Endothelial cell of umbilical vein (primary cell): ENCODE data around the gene PHAF1. TPM values are rescaled to one million over a fixed set of nuclear protein-coding genes. Genes with fewer than 3 reads are reported as not detected.

Source experiments
- BruUV-seq: library from RNA; stranded (reverse); fragments of 400-500 nt; replicated peaks from 2 replicates; lab custom pipeline; 2021; lab: Mats Ljungman, UMichigan
- CTCF ChIA-PET: fragments of 300-600, 350-600 bp; sonication (Branson Sonifier 250); formaldehyde crosslinking; loops from one replicate; lab custom pipeline; 2021; ENCODE audit warnings: antibody characterized with exemption, inconsistent platforms; lab: Charles Lee
- POLR2A ChIA-PET: fragments of 300-600, 350-600 bp; sonication (Branson Sonifier 250); formaldehyde crosslinking; loops from one replicate; lab custom pipeline; 2021; ENCODE audit warnings: antibody characterized with exemption, inconsistent platforms; lab: Charles Lee
- DNase-seq: peaks from one replicate; pipeline ENCODE4 v3.0.0-alpha.2; 2011; ENCODE audit warnings: low read depth, low spot score
- FAIRE-seq: peaks from 2 replicates; lab custom pipeline; 2011; peaks lifted over from hg19 to GRCh38; lab: Jason Lieb, UNC
- H2AFZ ChIP-seq: 2 replicates; pipeline ENCODE4 v1.6.0; 2012; ENCODE audit warnings: low read depth, low read length, control low read depth, inconsistent platforms
- H3K27ac ChIP-seq: 2 replicates; pipeline ENCODE4 v1.5.1; 2011; ENCODE audit warnings: low read depth, mild to moderate bottlenecking, control low read depth, low read length, moderate library complexity; ENCODE audit not compliant: insufficient read depth
- H3K27me3 ChIP-seq, 2 experiments: 2 replicates each; pipeline versions ENCODE4 v1.6.0 to v1.6.1; 2011; ENCODE audit warnings: low read length in 2 of 2, mixed read lengths in 1 of 2; ENCODE audit not compliant: control insufficient read depth in 2 of 2, insufficient read depth in 2 of 2
- H3K36me3 ChIP-seq, 2 experiments: 2 replicates in 1 of 2; 3 replicates in 1 of 2; pipeline ENCODE4 v1.5.1; 2011; ENCODE audit warnings: low read length in 2 of 2, mild to moderate bottlenecking in 1 of 2, moderate library complexity in 1 of 2; ENCODE audit not compliant: control insufficient read depth in 2 of 2, insufficient read depth in 2 of 2; ENCODE audit errors: extremely low read depth in 1 of 2
- H3K4me1 ChIP-seq: 3 replicates; pipeline ENCODE4 v1.5.1; 2011; ENCODE audit warnings: mild to moderate bottlenecking, low read length; ENCODE audit not compliant: control insufficient read depth, insufficient read depth; ENCODE audit errors: extremely low read depth
- H3K4me2 ChIP-seq: 2 replicates; pipeline ENCODE4 v1.6.1; 2011; ENCODE audit warnings: low read length, control low read depth, mixed read lengths; ENCODE audit not compliant: insufficient read depth
- H3K4me3 ChIP-seq, 3 experiments: fragments of 200-600 bp in 1 of 3; sonication (generic), shearing (Covaris generic) in 1 of 3; replicated peaks in 1 of 3; 2 replicates each; pipeline ENCODE4 v1.5.1; 2011 to 2016; ENCODE audit warnings: control low read depth in 3 of 3, low read length in 3 of 3, mild to moderate bottlenecking in 2 of 3, inconsistent platforms in 1 of 3, low read depth in 1 of 3, moderate library complexity in 1 of 3; ENCODE audit not compliant: insufficient read depth in 1 of 3
- H3K79me2 ChIP-seq: 2 replicates; pipeline ENCODE4 v1.6.0; 2012; ENCODE audit warnings: low read length, inconsistent platforms; ENCODE audit not compliant: control insufficient read depth, insufficient read depth
- H3K9ac ChIP-seq: replicated peaks from 2 replicates; pipeline ENCODE3; 2011; ENCODE audit warnings: low read length, control low read depth; ENCODE audit not compliant: insufficient read depth; ENCODE audit errors: extremely low read depth
- H3K9me1 ChIP-seq: replicated peaks from 3 replicates; pipeline ENCODE4 v1.6.0; 2011; ENCODE audit warnings: mild to moderate bottlenecking, low read length; ENCODE audit not compliant: control insufficient read depth, insufficient read depth; ENCODE audit errors: extremely low read depth
- H3K9me3 ChIP-seq: replicated peaks from 2 replicates; pipeline ENCODE4 v1.5.1; 2012; ENCODE audit warnings: low read length, inconsistent platforms; ENCODE audit not compliant: control insufficient read depth, insufficient read depth
- H4K20me1 ChIP-seq: replicated peaks from 2 replicates; pipeline ENCODE3; 2011; ENCODE audit warnings: mild to moderate bottlenecking, low read length; ENCODE audit not compliant: control insufficient read depth, insufficient read depth; ENCODE audit errors: extremely low read depth
- CTCF ChIP-seq, 2 donors: IDR thresholded peaks; 1 replicate in 1 of 2; 2 replicates in 1 of 2; pipeline ENCODE4 v1.5.1; 2011; ENCODE audit warnings: low read length in 2 of 2, mild to moderate bottlenecking in 2 of 2, moderate library complexity in 2 of 2, control low read depth in 1 of 2, inconsistent platforms in 1 of 2, low read depth in 1 of 2; ENCODE audit not compliant: insufficient read depth in 1 of 2; ENCODE audit errors: extremely low read depth in 1 of 2
- EZH2 ChIP-seq: IDR thresholded peaks from 2 replicates; pipeline ENCODE4 v1.6.1; 2012; ENCODE audit warnings: borderline replicate concordance, low read depth, mild to moderate bottlenecking, moderate library complexity, low read length, inconsistent platforms; ENCODE audit not compliant: severe bottlenecking
- FOS ChIP-seq: IDR thresholded peaks from 2 replicates; pipeline ENCODE4 v1.6.1; 2011; ENCODE audit warnings: mild to moderate bottlenecking, low read length, moderate library complexity, borderline replicate concordance; ENCODE audit not compliant: insufficient read depth
- GATA2 ChIP-seq: IDR thresholded peaks from 2 replicates; pipeline ENCODE4 v1.7.0; 2011; ENCODE audit warnings: low read depth, mild to moderate bottlenecking, moderate library complexity, mixed read lengths, low read length; ENCODE audit not compliant: insufficient read length, insufficient read depth
- JUN ChIP-seq: IDR thresholded peaks from 2 replicates; pipeline ENCODE4 v1.6.1; 2011; ENCODE audit warnings: borderline replicate concordance, low read depth; ENCODE audit not compliant: insufficient read length, insufficient read depth
- MAX ChIP-seq: IDR thresholded peaks from 2 replicates; pipeline ENCODE4 v1.6.1; 2011; ENCODE audit not compliant: insufficient read depth, insufficient read length
- MYC ChIP-seq: IDR thresholded peaks from one replicate; pipeline ENCODE4 v1.6.1; 2011; ENCODE audit warnings: mild to moderate bottlenecking, low read depth, low read length
- POLR2A ChIP-seq: IDR thresholded peaks from 2 replicates; pipeline ENCODE4 v1.6.1; 2012; ENCODE audit warnings: low read depth, mild to moderate bottlenecking, control low read depth, low read length
- POLR2AphosphoS5 ChIP-seq: IDR thresholded peaks from 2 replicates; pipeline ENCODE4 v1.6.1; 2012; ENCODE audit warnings: low read depth, mild to moderate bottlenecking, control low read depth, low read length, moderate library complexity; ENCODE audit not compliant: insufficient read depth
- dilution Hi-C: fragments of 300-500 bp; cut with MboI; formaldehyde crosslinking; loops from one replicate; pipeline ENCODE4 v1.15.0; 2019; ENCODE audit warnings: low sequenced_read_pairs; ENCODE audit not compliant: extremely low pct_ligation_motif_present
- intact Hi-C: fragments of 100-400 bp; cut with micrococcal nuclease; formaldehyde crosslinking; loops from one replicate; pipeline ENCODE4 v1.10.0; 2022
- polyA plus RNA-seq, 4 experiments: library from polyadenylated mRNA; depleted of rRNA in 3 of 4; stranded (reverse) in 3 of 4; unstranded in 1 of 4; fragments of >200 nt; gene quantifications; 2 replicates each; pipeline versions ENCODE4 v1.2.1 to v1.2.3, GENCODE V29; 2011 to 2012; ENCODE audit warnings: missing spikeins in 1 of 4
- total RNA-seq: library from RNA; stranded (reverse); gene quantifications from 2 replicates; pipeline ENCODE4 v1.2.3, GENCODE V29; 2021

PHAF1 gene
- total and polyA plus RNA-seq, 2 donors (not counting 3 experiments of a cell fraction or from before 2014, with no cell fraction given), result 18.5 to 21.9 TPM

GRCh38 chr16:67197704-67198103, 88.0 kb downstream of the PHAF1 start:
- no peaks in the 10 kb centered on the region for H3K9me1 ChIP-seq
- no peak overlapping the region for H3K4me3 ChIP-seq
- TF ChIP-seq EZH2 (no peak), MAX (no peak), JUN (no peak), POLR2A (no peak), FOS (no peak), GATA2 (no peak), MYC (no peak), CTCF (IDR thresholded peaks at IDR 0.05; ENCODE audit: extremely low read depth in 1 of 2, insufficient read depth in 1 of 2, low read depth in 1 of 2, low read length in 2 of 2) (no peak), POLR2AphosphoS5 (no peak)
- DNase-seq (no peak), FAIRE-seq (no peak)
- ChIA-PET CTCF (interaction anchor here (0.6 to 2.4 kb wide), 39 partner anchors 8 to 245 kb away, joined by 3 to 15 read pairs (median 5); partner anchors contain the start of genes CES3, EXOC3L1, FBXL8 and FHOD1), POLR2A (interaction anchor here (1.2 to 1.7 kb wide), 2 partner anchors 19 to 50 kb away, joined by 3 to 6 read pairs; partner anchors contain the start of gene FHOD1)
- H3K79me2 ChIP-seq, result peaks cover 40% of the 10 kb centered on the region
- peaks cover 19 to 58% of the 10 kb centered on the region in 2 experiments for H3K36me3 ChIP-seq
- H3K4me1 ChIP-seq, result peaks cover 17% of the 10 kb centered on the region
- intact Hi-C loops, result loop anchor here (1.0 to 10.0 kb wide), 3 partner anchors 19 to 197 kb away; partner anchors contain the start of genes FHOD1 and TPPP3
- no peaks in the 10 kb centered on the region for H3K9me3 ChIP-seq
- BruUV-seq, result no TSS peak
- H3K4me2 ChIP-seq, result no peak overlapping the region
- no peak overlapping the region for H2AFZ ChIP-seq
- no peak overlapping the region for H3K27ac ChIP-seq
- no peak overlapping the region for H3K9ac ChIP-seq
- no peaks in the 10 kb centered on the region for H4K20me1 ChIP-seq
- dilution Hi-C loops, result no loop called here
- H3K27me3 ChIP-seq, result no peaks in the 10 kb centered on the region

Other genes with a start within 250 kb of the PHAF1 start
- gene PDP2, start 229.4 kb upstream of the PHAF1 start, total RNA-seq, result 9.3 and 9.5 TPM in 2 replicates
- gene PDP2, start 229.4 kb upstream of the PHAF1 start, polyA plus RNA-seq, result 4.1 and 4.4 TPM in 2 replicates
- not detected in 2 replicates for gene CDH16, start 191.1 kb upstream of the PHAF1 start, total RNA-seq
- gene CDH16, start 191.1 kb upstream of the PHAF1 start, polyA plus RNA-seq, result not detected in 2 replicates
- gene RRAD, start 184.4 kb upstream of the PHAF1 start, total RNA-seq, result 0.22 and 0.46 TPM in 2 replicates
- 0.48 and 0.60 TPM in 2 replicates for gene RRAD, start 184.4 kb upstream of the PHAF1 start, polyA plus RNA-seq
- 78.7 and 85.2 TPM in 2 replicates for gene CIAO2B, start 175.5 kb upstream of the PHAF1 start, total RNA-seq
- 314 and 423 TPM in 2 replicates for gene CIAO2B, start 175.5 kb upstream of the PHAF1 start, polyA plus RNA-seq
- 24.5 and 28.8 TPM in 2 replicates for gene CES2, start 174.4 kb upstream of the PHAF1 start, total RNA-seq
- 19.1 and 19.6 TPM in 2 replicates for gene CES2, start 174.4 kb upstream of the PHAF1 start, polyA plus RNA-seq
- gene CES3, start 148.7 kb upstream of the PHAF1 start, total RNA-seq, result not detected in 2 replicates
- 0.10 and 0.13 TPM in 2 replicates for gene CES3, start 148.7 kb upstream of the PHAF1 start, polyA plus RNA-seq
- gene CES4A, start 121.4 kb upstream of the PHAF1 start, total RNA-seq, result 3.9 and 5.4 TPM in 2 replicates
- 13.3 and 16.4 TPM in 2 replicates for gene CES4A, start 121.4 kb upstream of the PHAF1 start, polyA plus RNA-seq
- 103 and 113 TPM in 2 replicates for gene CBFB, start 80.8 kb upstream of the PHAF1 start, total RNA-seq
- gene CBFB, start 80.8 kb upstream of the PHAF1 start, polyA plus RNA-seq, result 22.0 and 27.8 TPM in 2 replicates
- 1.6 and 4.0 TPM in 2 replicates for gene B3GNT9, start 41.1 kb downstream of the PHAF1 start, total RNA-seq
- gene B3GNT9, start 41.1 kb downstream of the PHAF1 start, polyA plus RNA-seq, result 6.4 and 6.8 TPM in 2 replicates
- 15.2 and 17.4 TPM in 2 replicates for gene TRADD, start 50.0 kb downstream of the PHAF1 start, total RNA-seq
- gene TRADD, start 50.0 kb downstream of the PHAF1 start, polyA plus RNA-seq, result 22.6 and 23.3 TPM in 2 replicates
- 5.4 and 7.0 TPM in 2 replicates for gene FBXL8, start 50.0 kb downstream of the PHAF1 start, total RNA-seq
- gene FBXL8, start 50.0 kb downstream of the PHAF1 start, polyA plus RNA-seq, result 7.4 and 12.8 TPM in 2 replicates
- gene HSF4, start 54.8 kb downstream of the PHAF1 start, total RNA-seq, result 4.7 and 5.5 TPM in 2 replicates
- gene HSF4, start 54.8 kb downstream of the PHAF1 start, polyA plus RNA-seq, result 4.8 and 7.9 TPM in 2 replicates
- 14.4 and 19.4 TPM in 2 replicates for gene NOL3, start 60.6 kb downstream of the PHAF1 start, total RNA-seq
- 16.0 and 19.2 TPM in 2 replicates for gene NOL3, start 60.6 kb downstream of the PHAF1 start, polyA plus RNA-seq
- 45.8 and 53.3 TPM in 2 replicates for gene MATCAP1, start 74.0 kb downstream of the PHAF1 start, total RNA-seq
- 44.5 and 49.0 TPM in 2 replicates for gene MATCAP1, start 74.0 kb downstream of the PHAF1 start, polyA plus RNA-seq
- 10.8 and 19.4 TPM in 2 replicates for gene EXOC3L1, start 80.2 kb downstream of the PHAF1 start, total RNA-seq
- gene EXOC3L1, start 80.2 kb downstream of the PHAF1 start, polyA plus RNA-seq, result 10.2 and 11.6 TPM in 2 replicates
- gene E2F4, start 82.2 kb downstream of the PHAF1 start, total RNA-seq, result 110 and 112 TPM in 2 replicates
- gene E2F4, start 82.2 kb downstream of the PHAF1 start, polyA plus RNA-seq, result 168 and 199 TPM in 2 replicates
- 4.3 and 5.7 TPM in 2 replicates for gene ELMO3, start 89.2 kb downstream of the PHAF1 start, total RNA-seq
- gene ELMO3, start 89.2 kb downstream of the PHAF1 start, polyA plus RNA-seq, result 3.9 and 4.1 TPM in 2 replicates
- gene TMEM208, start 117.2 kb downstream of the PHAF1 start, total RNA-seq, result 35.3 and 36.3 TPM in 2 replicates
- gene TMEM208, start 117.2 kb downstream of the PHAF1 start, polyA plus RNA-seq, result 94.0 and 98.4 TPM in 2 replicates
- 104 and 124 TPM in 2 replicates for gene FHOD1, start 137.5 kb downstream of the PHAF1 start, total RNA-seq
- gene FHOD1, start 137.5 kb downstream of the PHAF1 start, polyA plus RNA-seq, result 63.6 and 78.6 TPM in 2 replicates
- 2.8 and 4.2 TPM in 2 replicates for gene SLC9A5, start 139.0 kb downstream of the PHAF1 start, total RNA-seq
- gene SLC9A5, start 139.0 kb downstream of the PHAF1 start, polyA plus RNA-seq, result 2.7 and 3.2 TPM in 2 replicates
- gene PLEKHG4, start 169.6 kb downstream of the PHAF1 start, total RNA-seq, result 23.9 and 26.6 TPM in 2 replicates
- gene PLEKHG4, start 169.6 kb downstream of the PHAF1 start, polyA plus RNA-seq, result 34.8 and 35.6 TPM in 2 replicates
- gene KCTD19, start 216.8 kb downstream of the PHAF1 start, total RNA-seq, result 0.16 and 0.44 TPM in 2 replicates
- 0.10 and 0.21 TPM in 2 replicates for gene KCTD19, start 216.8 kb downstream of the PHAF1 start, polyA plus RNA-seq
- gene LRRC36, start 216.9 kb downstream of the PHAF1 start, total RNA-seq, result 2.0 and 2.4 TPM in 2 replicates
- gene LRRC36, start 216.9 kb downstream of the PHAF1 start, polyA plus RNA-seq, result 0.30 and 0.37 TPM in 2 replicates